ENCODE data around the gene KIF2C.
A peak's percentile ranks its signal among the peaks of the same experiment; 100 is the strongest.
"Not testable (repeated sequence)": the region's sequence is repeated elsewhere in the genome, so short reads cannot be mapped to it uniquely, and the experiment has no call there.

KIF2C gene

GRCh38 chr1:44696789-44697345 lies 42.8 kb upstream of the KIF2C start:
- H3K27me3 ChIP-seq (ENCODE audit: insufficient read depth, low read length): no peaks in the 10 kb centered on the region
- peak overlapping the region; percentile 20 for H3K27ac ChIP-seq (ENCODE audit: low read depth, low read length, poor library complexity, severe bottlenecking)
- no peaks in the 10 kb centered on the region for H3K9me2 ChIP-seq (ENCODE audit: low read depth, low read length)
- no peak overlapping the region; the same call in 1 of the 2 replicates for H3K9ac ChIP-seq (ENCODE audit: low read length)
- no peaks in the 10 kb centered on the region for H4K20me1 ChIP-seq (ENCODE audit: insufficient read depth, low read length)
- H3K4me3 ChIP-seq (ENCODE audit: low read depth, low read length, poor library complexity, severe bottlenecking): no peak overlapping the region
- peaks cover 55% of the 10 kb centered on the region for H3K4me1 ChIP-seq (ENCODE audit: insufficient read depth, low read length, severe bottlenecking)
- peak overlapping the region; percentile 25; the same call in 1 of the 2 replicates for H3K4me2 ChIP-seq (ENCODE audit: low read length)
- H3K79me2 ChIP-seq (ENCODE audit: insufficient read depth, low read length): no peaks in the 10 kb centered on the region
- H3K9me3 ChIP-seq (ENCODE audit: low read length): no peaks in the 10 kb centered on the region
- H2AFZ ChIP-seq (ENCODE audit: low read length): no peak overlapping the region
- no peaks in the 10 kb centered on the region; the same call in 1 of the 2 replicates for H3K36me3 ChIP-seq (ENCODE audit: insufficient read depth, low read length)
- TF ChIP-seq EZH2 (IDR thresholded peaks at IDR 0.05; ENCODE audit: borderline replicate concordance, low read length) (no peak), CTCF (IDR thresholded peaks at IDR 0.05; ENCODE audit: low read length) (no peak)
- no peaks in the 10 kb centered on the region for H3F3A ChIP-seq (ENCODE audit: insufficient read depth, low read length)

- Histone ChIP-seq H2AFZ (ENCODE audit: low read length) (no peak overlapping the region), H3K27me3 (ENCODE audit: insufficient read depth, low read length) (no peaks in the 10 kb centered on the region), H3K9me2 (ENCODE audit: low read depth, low read length) (no peaks in the 10 kb centered on the region), H3K4me2 (ENCODE audit: low read length) (no peak overlapping the region), H3K79me2 (ENCODE audit: insufficient read depth, low read length) (no peaks in the 10 kb centered on the region), H4K20me1 (ENCODE audit: insufficient read depth, low read length) (no peaks in the 10 kb centered on the region), H3K4me3 (ENCODE audit: low read depth, low read length, poor library complexity, severe bottlenecking) (no peak overlapping the region), H3K4me1 (ENCODE audit: insufficient read depth, low read length, severe bottlenecking) (peaks cover 53% of the 10 kb centered on the region), H3K27ac (ENCODE audit: low read depth, low read length, poor library complexity, severe bottlenecking) (no peak overlapping the region), H3K9ac (ENCODE audit: low read length) (no peak overlapping the region), H3K9me3 (ENCODE audit: low read length) (no peaks in the 10 kb centered on the region), H3K36me3 (ENCODE audit: insufficient read depth, low read length) (no peaks in the 10 kb centered on the region), H3F3A (ENCODE audit: insufficient read depth, low read length) (no peaks in the 10 kb centered on the region)
- no peak for TF ChIP-seq CTCF (IDR thresholded peaks at IDR 0.05; ENCODE audit: low read length)
Observed at GRCh38 chr1:44698138-44698537, 41.5 kb upstream of the KIF2C start.

- not testable (repeated sequence) for H3K27me3 ChIP-seq (ENCODE audit: insufficient read depth, low read length); H3F3A ChIP-seq (ENCODE audit: insufficient read depth, low read length); H3K36me3 ChIP-seq (ENCODE audit: insufficient read depth, low read length); H4K20me1 ChIP-seq (ENCODE audit: insufficient read depth, low read length); H3K4me3 ChIP-seq (ENCODE audit: low read depth, low read length, poor library complexity, severe bottlenecking); H3K4me2 ChIP-seq (ENCODE audit: low read length); H3K9me3 ChIP-seq (ENCODE audit: low read length); H3K79me2 ChIP-seq (ENCODE audit: insufficient read depth, low read length); H3K9me2 ChIP-seq (ENCODE audit: low read depth, low read length); H3K27ac ChIP-seq (ENCODE audit: low read depth, low read length, poor library complexity, severe bottlenecking); H2AFZ ChIP-seq (ENCODE audit: low read length); H3K9ac ChIP-seq (ENCODE audit: low read length)
- H3K4me1 ChIP-seq (ENCODE audit: insufficient read depth, low read length, severe bottlenecking): peaks cover 41% of the 10 kb centered on the region
Observed at GRCh38 chr1:44699375-44699774, 40.3 kb upstream of the KIF2C start.

GRCh38 chr1:44700573-44700972 lies 39.1 kb upstream of the KIF2C start:
- Histone ChIP-seq H3K27me3 (ENCODE audit: insufficient read depth, low read length) (no peaks in the 10 kb centered on the region), H3K4me1 (ENCODE audit: insufficient read depth, low read length, severe bottlenecking) (peaks cover 29% of the 10 kb centered on the region), H3K79me2 (ENCODE audit: insufficient read depth, low read length) (no peaks in the 10 kb centered on the region), H3K9me2 (ENCODE audit: low read depth, low read length) (no peaks in the 10 kb centered on the region), H3K36me3 (ENCODE audit: insufficient read depth, low read length) (no peaks in the 10 kb centered on the region), H4K20me1 (ENCODE audit: insufficient read depth, low read length) (no peaks in the 10 kb centered on the region), H3K4me2 (ENCODE audit: low read length) (no peak overlapping the region), H3K9me3 (ENCODE audit: low read length) (no peaks in the 10 kb centered on the region), H3K9ac (ENCODE audit: low read length) (no peak overlapping the region), H3F3A (ENCODE audit: insufficient read depth, low read length) (no peaks in the 10 kb centered on the region), H3K27ac (ENCODE audit: low read depth, low read length, poor library complexity, severe bottlenecking) (no peak overlapping the region), H3K4me3 (ENCODE audit: low read depth, low read length, poor library complexity, severe bottlenecking) (no peak overlapping the region), H2AFZ (ENCODE audit: low read length) (no peak overlapping the region)
- no peak for TF ChIP-seq CTCF (IDR thresholded peaks at IDR 0.05; ENCODE audit: low read length)
- TF ChIP-seq EZH2 (IDR thresholded peaks at IDR 0.05; ENCODE audit: borderline replicate concordance, low read length): no peak
